HG03520 (cell line): ENCODE data around the gene PIK3R5.
"Not testable (repeated sequence)": the region's sequence is repeated elsewhere in the genome, so short reads cannot be mapped to it uniquely, and the experiment has no call there.

Experiments
- ATAC-seq: cut with Tn5 transposase; IDR thresholded peaks from one replicate; pipeline ENCODE4 v1.9.1; 2021; ENCODE audit warnings: mild to moderate bottlenecking, moderate library complexity; ENCODE audit not compliant: unreplicated experiment

PIK3R5 gene

GRCh38 chr17:8965394-8966168, at the start of gene PIK3R5:
PIK3R5 (minus strand) TSS chr17:8965707; CDS start chr17:8911494, 54,213 bp downstream.
- ATAC-seq: peak; percentile 54

GRCh38 chr17:9011001-9011400, 45.5 kb upstream of the PIK3R5 start:
- no peak for ATAC-seq

GRCh38 chr17:9009737-9010136, 44.2 kb upstream of the PIK3R5 start:
- no peak for ATAC-seq

- no peak for ATAC-seq
These were observed 43.6 kb upstream of the PIK3R5 start for GRCh38 chr17:9009096-9009495.

- ATAC-seq: no peak
These were observed 41.7 kb upstream of the PIK3R5 start for GRCh38 chr17:9007052-9007714.

- ATAC-seq: no peak
These were observed 40.8 kb upstream of the PIK3R5 start for GRCh38 chr17:9006175-9006767.

- no peak for ATAC-seq
These were observed 39.4 kb upstream of the PIK3R5 start for GRCh38 chr17:9004961-9005285.

- no peak for ATAC-seq
These were observed 38.8 kb upstream of the PIK3R5 start for GRCh38 chr17:9004132-9004960.

- ATAC-seq: no peak
These were observed 38.0 kb upstream of the PIK3R5 start for GRCh38 chr17:9003355-9004131.

- ATAC-seq: no peak
These were observed 37.3 kb upstream of the PIK3R5 start for GRCh38 chr17:9002606-9003354.

- no peak for ATAC-seq
These were observed 36.7 kb upstream of the PIK3R5 start for GRCh38 chr17:9002227-9002605.

GRCh38 chr17:9001559-9001958, 36.1 kb upstream of the PIK3R5 start:
- no peak for ATAC-seq

GRCh38 chr17:8997994-8998628, 32.6 kb upstream of the PIK3R5 start:
- no peak for ATAC-seq

- no peak for ATAC-seq
These were observed 30.2 kb upstream of the PIK3R5 start for GRCh38 chr17:8995711-8996110.

- ATAC-seq: no peak
These were observed 28.8 kb upstream of the PIK3R5 start for GRCh38 chr17:8994319-8994718.

GRCh38 chr17:8991514-8992285, 26.2 kb upstream of the PIK3R5 start:
- no peak for ATAC-seq

GRCh38 chr17:8988263-8988935, 22.9 kb upstream of the PIK3R5 start:
- ATAC-seq: not testable (repeated sequence)

GRCh38 chr17:8986295-8986694, 20.8 kb upstream of the PIK3R5 start:
- no peak for ATAC-seq
